CD4-positive, alpha-beta T cell (primary cell): ENCODE results near the gene CABP1. TPM values are rescaled to one million over a fixed set of nuclear protein-coding genes. Genes with fewer than 3 reads are reported as not detected.
"Not testable (repeated sequence)": the region's sequence is repeated elsewhere in the genome, so short reads cannot be mapped to it uniquely, and the experiment has no call there.

Source experiments
- ATAC-seq: fragments of 200-7000 bp; cut with Tn5 transposase; one replicate; pipeline ENCODE4 v1.10.0; 2022; ENCODE audit warnings: mild to moderate bottlenecking; ENCODE audit not compliant: poor library complexity
- CTCF ChIA-PET: fragments of 350-600 bp; sonication (Branson Sonifier 250); formaldehyde crosslinking; loops from one replicate; lab custom pipeline; 2021; ENCODE audit warnings: antibody characterized with exemption, inconsistent platforms; lab: Charles Lee
- POLR2A ChIA-PET: fragments of 350-600 bp; sonication (Branson Sonifier 250); formaldehyde crosslinking; loops from one replicate; lab custom pipeline; 2021; ENCODE audit warnings: antibody characterized with exemption, inconsistent platforms; lab: Charles Lee
- DNase-seq, 14 experiments: peaks; one replicate each; pipeline ENCODE4 v3.0.0-alpha.2; 2013 to 2020; ENCODE audit warnings: mixed read lengths in 2 of 14
- H3K27ac ChIP-seq, 2 donors: one replicate each; pipeline versions ENCODE4 v1.5.1 to v1.7.0; 2013; ENCODE audit warnings: low read length in 2 of 2, low read depth in 1 of 2, mild to moderate bottlenecking in 1 of 2
- H3K27me3 ChIP-seq, 2 experiments: 1 replicate in 1 of 2; 2 replicates in 1 of 2; pipeline versions ENCODE4 v1.6.1 to v1.7.0; 2013; ENCODE audit warnings: low read length in 2 of 2, control low read depth in 1 of 2, mild to moderate bottlenecking in 1 of 2, moderate library complexity in 1 of 2; ENCODE audit not compliant: insufficient read depth in 2 of 2, control insufficient read depth in 1 of 2
- H3K36me3 ChIP-seq: one replicate; pipeline ENCODE4 v1.6.1; 2013; ENCODE audit warnings: low read length, control low read depth; ENCODE audit not compliant: insufficient read depth
- H3K4me1 ChIP-seq: one replicate; pipeline ENCODE4 v1.6.1; 2013; ENCODE audit warnings: low read length, control low read depth; ENCODE audit not compliant: insufficient read depth
- H3K4me3 ChIP-seq: one replicate; pipeline ENCODE4 v1.5.1; 2013; ENCODE audit warnings: mild to moderate bottlenecking, low read length, moderate library complexity
- H3K9me3 ChIP-seq, 2 experiments: 1 replicate in 1 of 2; 2 replicates in 1 of 2; pipeline versions ENCODE4 v1.6.1 to v1.7.0; 2013; ENCODE audit warnings: low read length in 2 of 2, mild to moderate bottlenecking in 2 of 2, control low read depth in 1 of 2, moderate library complexity in 1 of 2; ENCODE audit not compliant: control insufficient read depth in 1 of 2, insufficient read depth in 1 of 2
- H3K27ac Mint-ChIP-seq: one replicate; pipeline ENCODE4 v1.8.0; 2020; ENCODE audit warnings: mixed read lengths
- H3K27me3 Mint-ChIP-seq: one replicate; pipeline ENCODE4 v1.8.0; 2021; ENCODE audit warnings: mixed read lengths
- H3K36me3 Mint-ChIP-seq: one replicate; pipeline ENCODE4 v1.8.0; 2021; ENCODE audit warnings: low read depth, mixed read lengths
- H3K4me1 Mint-ChIP-seq: one replicate; pipeline ENCODE4 v1.8.0; 2021; ENCODE audit warnings: low read depth, mixed read lengths
- H3K4me3 Mint-ChIP-seq: one replicate; pipeline ENCODE4 v1.8.0; 2020; ENCODE audit warnings: mild to moderate bottlenecking, mixed read lengths
- H3K9me3 Mint-ChIP-seq: one replicate; pipeline ENCODE4 v1.8.0; 2020; ENCODE audit warnings: mixed read lengths
- intact Hi-C, 2 experiments: fragments of 100-400 bp; cut with DNase I in 1 of 2; cut with micrococcal nuclease in 1 of 2; formaldehyde crosslinking; loops; one replicate each; pipeline versions ENCODE4 v1.15.1 to v1.9.0; 2023 to 2025; cut with DNase I, micrococcal nuclease
- total RNA-seq, 174 experiments: library from RNA in 2 of 174; stranded (reverse) in 2 of 174; gene quantifications; one replicate each; pipeline ENCODE4 v1.2.3 and lab custom pipeline; 2021 to 2026
- TF ChIP-seq, protein P1 (sequence below): fragments of 200-600 bp; IDR thresholded peaks from one replicate; pipeline ENCODE4 v1.8.0; 2022; ENCODE audit warnings: antibody characterized with exemption, mild to moderate bottlenecking

Gene CABP1
- total RNA-seq, 2 experiments from 2014 or later, result 0.11 TPM; not detected in 1

DNA sequence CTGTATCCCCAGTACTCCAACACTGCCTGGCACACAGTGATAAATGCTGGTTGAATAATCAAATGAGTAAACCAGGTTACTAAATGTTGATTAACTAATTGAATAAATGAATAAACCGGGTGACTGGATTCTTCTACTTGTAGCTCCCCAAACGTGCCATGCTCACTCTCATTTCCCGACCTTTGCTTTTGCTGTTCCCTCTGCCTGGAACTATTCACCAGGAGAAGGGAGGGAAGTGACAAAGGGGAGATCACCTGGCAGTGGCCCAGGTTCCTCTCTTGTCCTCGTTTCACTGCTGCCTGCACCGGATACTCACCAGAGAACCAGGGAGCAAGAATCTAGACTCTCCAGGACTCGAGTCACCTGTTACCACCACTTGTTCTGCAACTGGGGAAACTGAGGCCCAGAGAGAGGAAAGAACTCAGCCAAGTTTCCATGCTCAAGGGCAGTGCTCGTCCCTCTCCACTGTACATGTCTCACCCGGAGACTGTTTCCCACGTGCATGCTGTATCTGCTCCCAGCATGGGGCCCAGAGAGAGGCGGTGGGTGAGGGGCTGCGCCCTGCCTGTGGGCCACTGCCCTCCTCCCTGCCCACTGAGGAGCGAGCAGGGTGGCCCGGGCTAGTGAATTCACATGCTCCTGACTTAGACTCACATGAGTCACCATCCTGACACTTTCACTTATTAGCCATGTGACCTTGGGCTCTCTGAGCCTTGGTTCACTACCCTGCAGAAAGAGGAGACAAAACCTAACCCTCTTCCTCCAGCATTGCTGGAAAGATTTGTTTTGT, 41.6 kb upstream of the CABP1 start:
- Mint-ChIP-seq H3K36me3 (no peaks in the 10 kb centered on the region), H3K4me1 (no peaks in the 10 kb centered on the region), H3K9me3 (no peaks in the 10 kb centered on the region), H3K27me3 (peaks cover 21% of the 10 kb centered on the region), H3K4me3 (no peak overlapping the region), H3K27ac (no peak overlapping the region)
- H3K36me3 ChIP-seq, result no peaks in the 10 kb centered on the region
- ATAC-seq (no peak), DNase-seq (peak in 2 of 14 experiments; percentile 47 to 56)
- H3K4me1 ChIP-seq, result no peaks in the 10 kb centered on the region
- H3K9me3 ChIP-seq, result no peaks in the 10 kb centered on the region
- H3K4me3 ChIP-seq, result no peak overlapping the region
- POLR2A ChIA-PET, result no interaction called here
- CTCF ChIA-PET, result interaction anchor here (0.6 kb wide), 1 partner anchor 1579 kb away, joined by 3 read pairs; no protein-coding TSS in a partner anchor
- H3K27me3 ChIP-seq, result peaks cover 3 to 4% of the 10 kb centered on the region in 2 experiments
- intact Hi-C loops, result no loop called here
- H3K27ac ChIP-seq, result no peak overlapping the region
- TF ChIP-seq, protein P1, sequence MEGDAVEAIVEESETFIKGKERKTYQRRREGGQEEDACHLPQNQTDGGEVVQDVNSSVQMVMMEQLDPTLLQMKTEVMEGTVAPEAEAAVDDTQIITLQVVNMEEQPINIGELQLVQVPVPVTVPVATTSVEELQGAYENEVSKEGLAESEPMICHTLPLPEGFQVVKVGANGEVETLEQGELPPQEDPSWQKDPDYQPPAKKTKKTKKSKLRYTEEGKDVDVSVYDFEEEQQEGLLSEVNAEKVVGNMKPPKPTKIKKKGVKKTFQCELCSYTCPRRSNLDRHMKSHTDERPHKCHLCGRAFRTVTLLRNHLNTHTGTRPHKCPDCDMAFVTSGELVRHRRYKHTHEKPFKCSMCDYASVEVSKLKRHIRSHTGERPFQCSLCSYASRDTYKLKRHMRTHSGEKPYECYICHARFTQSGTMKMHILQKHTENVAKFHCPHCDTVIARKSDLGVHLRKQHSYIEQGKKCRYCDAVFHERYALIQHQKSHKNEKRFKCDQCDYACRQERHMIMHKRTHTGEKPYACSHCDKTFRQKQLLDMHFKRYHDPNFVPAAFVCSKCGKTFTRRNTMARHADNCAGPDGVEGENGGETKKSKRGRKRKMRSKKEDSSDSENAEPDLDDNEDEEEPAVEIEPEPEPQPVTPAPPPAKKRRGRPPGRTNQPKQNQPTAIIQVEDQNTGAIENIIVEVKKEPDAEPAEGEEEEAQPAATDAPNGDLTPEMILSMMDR, result no peak

DNA sequence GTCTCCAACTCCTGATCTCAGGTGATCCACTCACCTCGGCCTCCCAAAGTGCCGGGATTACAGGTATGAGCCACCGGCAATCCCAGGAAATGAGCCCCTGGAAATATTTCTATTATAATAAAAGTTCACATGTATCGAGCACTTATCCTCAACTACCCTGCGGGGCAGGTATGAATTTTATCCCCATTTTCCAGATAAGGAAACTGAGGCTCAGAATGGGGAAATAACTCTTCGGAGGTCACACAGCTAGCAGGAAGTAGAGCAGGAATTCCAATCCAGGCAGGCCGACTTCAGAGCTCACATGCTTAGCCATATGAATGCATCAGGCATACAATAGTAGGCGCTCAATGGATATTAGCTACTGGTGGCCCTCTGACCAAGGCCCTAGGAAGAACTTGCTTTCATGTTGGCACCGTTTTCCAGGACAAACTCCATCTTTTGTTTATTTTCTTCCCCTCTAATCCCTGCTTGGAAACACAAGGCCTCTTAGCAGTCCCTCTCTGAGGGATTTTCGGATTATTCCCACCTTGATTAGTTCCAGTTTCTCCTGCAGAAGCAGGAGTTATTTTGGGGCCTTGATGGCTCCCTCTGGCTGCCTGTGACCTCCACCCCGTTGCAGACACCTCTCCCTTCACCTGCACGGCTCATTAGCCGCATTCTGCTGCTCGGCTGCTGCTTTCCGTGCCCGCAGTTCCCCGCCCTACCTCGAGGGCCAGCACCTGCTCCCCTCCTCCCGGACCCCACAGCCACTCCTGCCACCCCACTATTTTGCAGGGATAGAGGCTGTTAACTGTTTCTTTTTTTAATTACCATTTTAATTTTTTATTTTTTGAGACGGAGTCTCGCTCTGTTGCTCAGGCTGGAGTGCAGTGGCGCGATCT, 40.5 kb upstream of the CABP1 start:
- ATAC-seq, result no peak
- Histone ChIP-seq H3K27me3 (peaks cover 3 to 4% of the 10 kb centered on the region in 2 experiments), H3K27ac (no peak overlapping the region), H3K36me3 (no peaks in the 10 kb centered on the region), H3K4me1 (no peaks in the 10 kb centered on the region), H3K4me3 (no peak overlapping the region), H3K9me3 (no peaks in the 10 kb centered on the region)
- intact Hi-C loops, result no loop called here
- DNase-seq, result no peak
- Mint-ChIP-seq H3K27me3 (peaks cover 21% of the 10 kb centered on the region), H3K4me1 (no peaks in the 10 kb centered on the region), H3K36me3 (no peaks in the 10 kb centered on the region), H3K4me3 (no peak overlapping the region), H3K27ac (no peak overlapping the region), H3K9me3 (no peaks in the 10 kb centered on the region)
- CTCF ChIA-PET, result no interaction called here
- TF ChIP-seq, protein P1, result no peak
- POLR2A ChIA-PET, result no interaction called here

DNA sequence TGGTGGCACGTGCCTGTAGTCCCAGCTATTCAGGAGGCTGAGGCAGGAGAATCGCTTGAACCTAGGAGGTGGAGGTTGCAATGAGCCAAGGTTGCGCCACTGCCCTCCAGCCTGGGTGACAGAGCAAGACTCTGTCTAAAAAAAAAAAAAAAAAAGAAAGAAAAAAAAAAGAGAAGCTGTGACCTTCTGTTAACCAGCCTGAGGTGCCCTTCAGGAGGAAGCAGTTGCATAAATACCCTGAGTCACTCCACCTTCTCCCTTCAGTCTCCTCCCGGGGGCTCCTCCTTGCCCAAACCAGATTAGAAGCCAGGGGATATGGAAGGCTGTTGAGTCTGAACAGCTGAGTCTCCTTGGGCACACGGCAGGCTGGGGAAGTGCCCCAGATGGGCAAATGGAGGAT, 38.0 kb upstream of the CABP1 start:
- H3K9me3 Mint-ChIP-seq, H3K27me3 ChIP-seq, intact Hi-C loops, H3K36me3 Mint-ChIP-seq, H3K27ac Mint-ChIP-seq, H3K36me3 ChIP-seq, H3K4me3 Mint-ChIP-seq, H3K4me3 ChIP-seq, H3K27ac ChIP-seq, H3K4me1 Mint-ChIP-seq, H3K9me3 ChIP-seq, POLR2A ChIA-PET, ATAC-seq, H3K4me1 ChIP-seq: not testable (repeated sequence)
- peak in 2 of 14 experiments; percentile 51 to 61 for DNase-seq
- CTCF ChIA-PET, result interaction anchor here (0.7 kb wide), 1 partner anchor 233 kb away, joined by 3 read pairs; no protein-coding TSS in a partner anchor
- peaks cover 29% of the 10 kb centered on the region for H3K27me3 Mint-ChIP-seq
